ENCODE results near the gene CSNK1D. TPM values are rescaled to one million over a fixed set of nuclear protein-coding genes. Genes with fewer than 3 reads are reported as not detected.
A peak's percentile ranks its signal among the peaks of the same experiment; 100 is the strongest.

CSNK1D gene
- total and polyA plus RNA-seq, 7 donors, result 73.5 to 139 (median 115) TPM

GRCh38 chr17:82239926-82240505, 33.5 kb downstream of the CSNK1D start:
- DNase-seq (peak; percentile 37 to 67), ATAC-seq (no peak)
- Histone ChIP-seq H3K9me3 (no peaks in the 10 kb centered on the region), H3K36me3 (ENCODE audit: insufficient read depth in 1 of 2, low read depth in 1 of 2) (peaks cover 0 to 44% of the 10 kb centered on the region in 2 donors), H3K27me3 (ENCODE audit: insufficient read depth in 3 of 3, low read length in 2 of 3) (no peaks in the 10 kb centered on the region), H3K4me1 (peaks cover 87% of the 10 kb centered on the region), H3K27ac (peak overlapping the region; percentile 73), H3K4me3 (no peak overlapping the region)
- 26 to 41% (median 34%) methylated on average over 20 to 22 of the region's 22 CpGs for WGBS, 3 donors
- intact Hi-C loops (cut with DNase I), result loop anchor here in 1 of 2 donors (5.0 kb wide), 1 partner anchor 32 kb away; the partner anchor contains the start of gene CSNK1D
- no peak for TF ChIP-seq CTCF (IDR thresholded peaks at IDR 0.05)

- intact Hi-C loops (cut with DNase I), result loop anchor here in 1 of 2 donors (5.0 kb wide), 1 partner anchor 33 kb away; the partner anchor contains the start of gene CSNK1D
- Histone ChIP-seq H3K36me3 (ENCODE audit: insufficient read depth in 1 of 2, low read depth in 1 of 2) (peaks cover 0 to 39% of the 10 kb centered on the region in 2 donors), H3K9me3 (no peaks in the 10 kb centered on the region), H3K27ac (peak overlapping the region; percentile 73), H3K27me3 (ENCODE audit: insufficient read depth in 3 of 3, low read length in 2 of 3) (no peaks in the 10 kb centered on the region), H3K4me3 (no peak overlapping the region), H3K4me1 (peaks cover 93% of the 10 kb centered on the region)
- WGBS, 3 donors, result 41 to 53% (median 52%) methylated on average over 17 of the region's 17 CpGs
- DNase-seq (peak in 1 of 2 donors; percentile 15), ATAC-seq (no peak)
- no peak for TF ChIP-seq CTCF (IDR thresholded peaks at IDR 0.05)
These were observed 34.0 kb downstream of the CSNK1D start for GRCh38 chr17:82239401-82239925.

- ATAC-seq, result no peak
- Histone ChIP-seq H3K36me3 (ENCODE audit: insufficient read depth in 1 of 2, low read depth in 1 of 2) (peaks cover 0 to 31% of the 10 kb centered on the region in 2 donors), H3K4me1 (peaks cover 92% of the 10 kb centered on the region), H3K4me3 (peak overlapping the region; percentile 32), H3K27me3 (ENCODE audit: insufficient read depth in 3 of 3, low read length in 2 of 3) (no peaks in the 10 kb centered on the region), H3K27ac (peak overlapping the region; percentile 73), H3K9me3 (no peaks in the 10 kb centered on the region)
- intact Hi-C loops (cut with DNase I), result loop anchor here in 1 of 2 donors (5.0 kb wide), 1 partner anchor 34 kb away; the partner anchor contains the start of gene CSNK1D
- 20 to 47% (median 24%) methylated on average over 33 of the region's 33 CpGs for WGBS, 3 donors
- DNase-seq, result peak; percentile 68 to 78
- TF ChIP-seq CTCF (IDR thresholded peaks at IDR 0.05), result no peak
These were observed 34.9 kb downstream of the CSNK1D start for GRCh38 chr17:82238472-82239201.

- peak; percentile 22 to 61 for DNase-seq
- H3K27ac ChIP-seq, result peak overlapping the region; percentile 73
- peaks cover 0 to 24% of the 10 kb centered on the region in 2 donors for H3K36me3 ChIP-seq (ENCODE audit: insufficient read depth in 1 of 2, low read depth in 1 of 2)
- 58 to 76% (median 66%) methylated on average over 32 to 34 of the region's 34 CpGs for WGBS, 3 donors
- peak overlapping the region; percentile 32 for H3K4me3 ChIP-seq
- intact Hi-C loops (cut with DNase I), result loop anchor here in 1 of 2 donors (2.0 to 5.0 kb wide), 2 partner anchors 34 to 83 kb away; partner anchors contain the start of gene CSNK1D
- no peaks in the 10 kb centered on the region for H3K27me3 ChIP-seq (ENCODE audit: insufficient read depth in 3 of 3, low read length in 2 of 3)
- no peak for ATAC-seq
- TF ChIP-seq CTCF (IDR thresholded peaks at IDR 0.05), result no peak
- H3K4me1 ChIP-seq, result peaks cover 92% of the 10 kb centered on the region
- H3K9me3 ChIP-seq, result no peaks in the 10 kb centered on the region
These were observed 35.6 kb downstream of the CSNK1D start for GRCh38 chr17:82237746-82238471.
